NCI-H1417 (cell line): ENCODE data around the gene CD84.
"Not testable (repeated sequence)": the region's sequence is repeated elsewhere in the genome, so short reads cannot be mapped to it uniquely, and the experiment has no call there.

Experiments used
- DNase-seq, 3 experiments: peaks; one replicate each; lab custom pipeline; 2025; lab: John Stamatoyannopoulos, UW

The CD84 gene

DNA sequence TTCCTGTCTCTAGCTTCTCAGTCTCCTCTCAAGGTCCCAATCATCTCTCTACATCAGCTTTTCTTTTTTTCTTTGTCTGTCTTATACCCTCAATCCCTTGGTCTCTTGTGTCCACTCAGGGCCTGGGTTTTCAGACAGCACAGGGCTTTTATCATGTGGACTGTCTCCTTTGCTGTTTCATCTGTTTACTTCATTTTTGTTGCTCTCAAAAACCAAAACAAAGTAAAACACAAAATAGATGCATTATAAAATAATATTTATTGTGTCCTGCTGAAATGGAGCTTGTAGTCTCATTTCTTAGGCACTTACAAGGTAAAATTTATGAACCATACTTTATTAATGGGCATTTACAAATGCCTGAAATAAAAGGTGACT lies 38.5 kb downstream of the CD84 start:
- no peak for DNase-seq

DNA sequence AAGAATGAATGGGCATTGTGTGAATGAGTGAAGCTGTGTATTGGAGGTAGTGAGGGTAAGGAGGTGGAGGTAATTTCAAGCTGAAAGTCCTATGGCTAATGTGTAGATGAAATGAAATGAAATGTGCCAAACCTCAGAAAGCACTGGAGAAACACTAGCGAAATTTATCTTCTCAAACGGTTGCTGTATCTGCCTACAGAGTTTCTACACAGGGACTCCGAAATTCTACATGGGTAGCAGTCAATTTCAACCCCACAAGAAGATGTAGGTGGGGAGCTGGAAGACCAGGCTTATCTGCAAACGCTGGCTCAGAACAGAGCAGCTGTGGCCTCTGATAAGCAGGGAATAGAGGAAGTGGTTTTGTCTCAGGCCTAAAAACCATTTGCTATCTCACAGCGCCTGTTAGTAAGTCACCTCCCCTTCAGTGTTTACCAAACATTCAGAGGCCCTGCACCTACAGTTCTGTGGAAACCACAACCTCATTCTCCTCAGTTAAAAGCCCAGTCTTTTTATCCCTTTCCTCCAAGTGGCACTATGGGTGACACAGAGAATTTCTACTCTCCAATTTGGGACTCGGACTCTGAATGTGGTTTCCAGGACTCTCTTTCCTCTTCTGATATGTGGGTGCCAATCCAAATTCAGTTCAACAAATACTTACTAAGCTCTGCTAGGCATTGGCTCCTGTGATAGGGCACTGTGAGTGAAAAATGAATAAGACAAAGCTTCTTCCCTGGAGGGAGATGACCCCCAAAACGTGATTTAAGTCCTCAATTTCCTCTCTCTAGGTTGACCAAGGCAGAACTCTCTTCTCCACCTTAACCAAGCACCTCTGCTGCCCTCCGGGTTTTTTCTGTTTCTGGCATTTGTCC lies 39.1 kb downstream of the CD84 start:
- DNase-seq, result no peak

- DNase-seq, result no peak
These were observed 39.7 kb downstream of the CD84 start for GRCh38 chr1:160539684-160539989.

GRCh38 chr1:160538985-160539651 lies 40.2 kb downstream of the CD84 start:
- DNase-seq, result no peak

DNA sequence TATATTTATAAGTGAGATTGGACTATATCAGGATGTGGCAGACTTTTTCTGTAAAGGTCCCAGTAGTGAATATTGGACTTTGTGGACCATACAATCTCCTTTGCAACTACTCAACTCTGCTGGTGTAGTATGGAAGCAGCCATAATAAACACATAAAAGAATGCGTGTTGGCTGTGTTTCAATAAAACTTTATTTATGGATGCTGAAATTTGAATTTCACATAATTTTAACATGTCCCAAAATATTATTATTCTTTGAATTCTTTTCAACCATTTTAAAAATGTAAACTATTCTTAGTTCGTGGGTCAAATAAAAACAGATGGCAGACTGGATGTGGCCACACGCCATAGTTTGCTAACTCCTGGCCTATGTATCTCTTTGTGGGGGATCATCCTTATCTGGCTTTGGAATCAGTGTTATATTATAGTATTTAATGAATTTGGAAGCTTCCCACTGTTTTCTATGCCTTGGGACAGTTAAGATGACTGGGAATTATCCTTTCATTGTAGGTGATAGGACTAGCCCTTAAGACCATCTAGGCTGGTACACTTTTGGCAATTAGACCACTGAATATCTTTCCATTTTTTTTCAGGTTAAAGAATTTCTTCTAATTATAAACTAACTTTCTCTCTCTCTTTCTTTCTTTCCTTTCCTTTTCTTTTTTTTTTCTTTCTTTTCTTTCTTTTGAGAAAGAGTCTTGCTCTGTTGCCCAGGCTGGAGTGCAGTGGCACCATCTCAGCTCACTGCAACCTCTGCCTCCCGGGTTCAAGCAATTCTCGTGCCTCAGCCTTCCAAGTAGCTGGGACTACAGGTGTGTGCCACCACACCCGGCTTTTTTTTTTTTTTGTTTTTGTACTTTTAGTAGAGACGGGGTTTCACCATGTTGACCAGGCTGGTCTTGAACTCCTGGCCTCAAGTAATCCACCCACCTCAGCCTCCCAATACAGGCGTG lies 41.3 kb downstream of the CD84 start:
- no peak for DNase-seq

GRCh38 chr1:160534823-160535605 lies 44.3 kb downstream of the CD84 start:
- DNase-seq, result no peak

DNA sequence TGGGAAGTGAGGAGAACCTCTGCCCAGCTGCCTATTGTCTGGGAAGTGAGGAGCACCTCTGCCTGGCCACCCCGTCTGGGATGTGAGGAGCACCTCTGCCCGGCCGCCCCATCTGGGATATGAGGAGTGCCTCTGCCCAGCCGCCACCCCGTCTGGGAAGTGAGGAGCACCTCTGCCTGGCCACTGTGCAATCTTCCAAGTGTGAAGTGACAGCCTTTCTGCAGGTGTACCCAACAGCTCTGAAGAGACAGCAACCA lies 46.8 kb downstream of the CD84 start:
- not testable (repeated sequence) for DNase-seq

- not testable (repeated sequence) for DNase-seq
These were observed 47.3 kb downstream of the CD84 start for GRCh38 chr1:160531809-160532556.

- DNase-seq, result not testable (repeated sequence)
These were observed 49.8 kb downstream of the CD84 start for GRCh38 chr1:160529401-160529952.

GRCh38 chr1:160523789-160524188 lies 55.5 kb downstream of the CD84 start:
- not testable (repeated sequence) for DNase-seq

- DNase-seq, result no peak
These were observed 56.5 kb downstream of the CD84 start, which contains the start of gene SLAMF6 for GRCh38 chr1:160522622-160523345. Gene SLAMF6 (minus strand): TSS chr1:160523255. CDS start chr1:160523192, 63 bp downstream.

DNA sequence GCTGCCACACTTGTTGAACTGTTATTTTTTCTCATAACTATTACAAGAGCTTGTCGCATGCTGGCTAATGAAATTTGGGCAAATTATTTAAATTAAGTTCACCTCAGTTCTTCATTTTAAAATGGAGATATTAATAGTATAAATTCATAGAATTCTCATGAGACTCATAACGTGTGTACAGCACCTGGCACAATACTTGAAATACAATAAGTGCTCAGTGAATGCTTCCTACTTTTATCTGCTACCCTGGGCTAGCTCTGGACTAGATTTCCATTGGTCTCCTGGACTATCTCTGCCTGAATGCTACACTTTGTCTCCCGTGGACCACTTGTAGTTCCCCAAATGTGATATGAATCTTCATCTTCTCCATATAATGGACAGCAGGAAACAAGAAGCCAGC lies 57.2 kb downstream of the CD84 start:
- DNase-seq, result no peak

DNA sequence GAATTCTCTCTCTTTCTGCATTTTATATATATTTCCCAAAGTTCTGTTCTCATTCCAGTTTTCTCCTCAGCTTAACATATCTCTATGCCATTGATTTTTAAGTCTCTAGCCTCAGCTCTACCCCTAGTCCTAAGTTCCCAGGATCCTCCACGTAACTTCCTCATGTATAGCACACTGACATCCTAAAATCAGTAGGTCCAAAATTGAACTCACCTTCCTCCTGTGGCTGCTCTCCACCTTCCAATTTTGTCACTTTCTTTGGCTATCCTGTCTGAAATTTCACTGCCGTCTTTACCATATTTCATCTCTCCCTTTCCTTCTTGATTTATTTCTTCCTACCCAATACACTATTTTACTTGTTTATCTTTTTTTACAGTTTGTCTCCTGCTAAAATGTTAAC lies 57.7 kb downstream of the CD84 start:
- no peak for DNase-seq

DNA sequence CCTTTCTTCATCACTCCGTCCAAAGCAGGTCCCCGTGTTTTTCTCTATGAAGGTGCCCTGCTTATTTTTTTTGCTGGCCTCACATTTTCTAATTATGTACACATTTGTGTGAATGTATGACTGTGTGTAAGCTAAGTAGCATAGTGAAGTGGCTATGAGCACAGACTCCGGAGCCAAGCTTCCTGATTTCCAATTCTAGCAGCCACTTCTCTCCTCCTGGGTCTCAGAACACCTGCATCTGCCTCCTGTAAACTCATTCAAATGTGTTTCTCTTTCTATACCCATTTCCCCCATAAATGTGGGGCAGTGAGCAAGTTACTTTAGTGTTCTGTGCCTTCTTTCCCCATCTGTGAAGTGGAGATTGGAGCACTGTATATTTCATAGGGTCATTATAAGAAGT lies 58.3 kb downstream of the CD84 start:
- no peak for DNase-seq

GRCh38 chr1:160520582-160520981 lies 58.7 kb downstream of the CD84 start:
- no peak for DNase-seq

GRCh38 chr1:160519642-160520435 lies 59.5 kb downstream of the CD84 start:
- DNase-seq, result no peak

- DNase-seq, result not testable (repeated sequence)
These were observed 61.8 kb downstream of the CD84 start for GRCh38 chr1:160517519-160517918.

- DNase-seq, result not testable (repeated sequence)
These were observed 63.4 kb downstream of the CD84 start for GRCh38 chr1:160515908-160516307.

GRCh38 chr1:160504651-160505050 lies 74.6 kb downstream of the CD84 start:
- no peak for DNase-seq
